A549 (cell line): Measurements from ENCODE around the gene COL4A6. TPM values are rescaled to one million over a fixed set of nuclear protein-coding genes. Genes with fewer than 3 reads are reported as not detected.

Experiments used
- ATAC-seq, 2 experiments: fragments of 200-7000 bp in 1 of 2; fragments of >200 bp in 1 of 2; cut with Nextera tagmentation in 1 of 2; cut with Tn5 transposase in 1 of 2; 3 replicates each; pipeline versions ENCODE4 v1.8.0 to v1.9.1; 2018 to 2020; ENCODE audit warnings: mild to moderate bottlenecking in 1 of 2, moderate library complexity in 1 of 2
- CTCF ChIA-PET: fragments of 300-600 bp; sonication (Branson Sonifier 250); formaldehyde crosslinking; extraction: SDS; loops from one replicate; lab custom pipeline; 2021; ENCODE audit warnings: antibody characterized with exemption, inconsistent platforms; lab: Yijun Ruan, JAX
- POLR2A ChIA-PET: fragments of 350-600 bp; formaldehyde crosslinking; extraction: SDS; loops from one replicate; lab custom pipeline; 2021; ENCODE audit warnings: antibody characterized with exemption, inconsistent platforms; lab: Yijun Ruan, JAX
- DNase-seq, 2 experiments: peaks; one replicate each; pipeline versions ENCODE4 v3.0.0 to v3.0.0-alpha.2; 2011 to 2016; ENCODE audit warnings: low read depth in 1 of 2, low spot score in 1 of 2
- FAIRE-seq: peaks from 2 replicates; lab custom pipeline; 2011; peaks lifted over from hg19 to GRCh38; lab: Jason Lieb, UNC
- H3K27ac ChIP-seq, 2 experiments: fragments of >200 bp; sonication (Bioruptor Twin); formaldehyde crosslinking; 3 replicates each; pipeline ENCODE4 v1.5.1; 2016 to 2017
- H3K4me1 ChIP-seq: fragments of >200 bp; sonication (Bioruptor Twin); formaldehyde crosslinking; 3 replicates; pipeline ENCODE4 v1.6.1; 2016
- H3K4me2 ChIP-seq: fragments of >200 bp; sonication (Bioruptor Twin); formaldehyde crosslinking; 3 replicates; pipeline ENCODE4 v1.6.1; 2016
- H3K4me3 ChIP-seq: fragments of >200 bp; sonication (Bioruptor Twin); formaldehyde crosslinking; 3 replicates; pipeline ENCODE4 v1.5.1; 2016
- H3K9me3 ChIP-seq: fragments of >200 bp; sonication (Bioruptor Twin); formaldehyde crosslinking; 3 replicates; pipeline ENCODE4 v1.6.1; 2016
- CBX2 ChIP-seq: fragments of 200-600 bp; sonication (generic); IDR thresholded peaks from 2 replicates; pipeline ENCODE4 v1.6.1; 2016; ENCODE audit warnings: low read depth, mild to moderate bottlenecking, borderline replicate concordance
- CHD4 ChIP-seq: fragments of 200-600 bp; sonication (generic); IDR thresholded peaks from 2 replicates; pipeline ENCODE4 v1.6.1; 2016; ENCODE audit warnings: antibody characterized with exemption, mild to moderate bottlenecking, borderline replicate concordance
- CTCF ChIP-seq: fragments of >200 bp; sonication (Bioruptor Twin); formaldehyde crosslinking; IDR thresholded peaks from 3 replicates; pipeline ENCODE4 v1.5.1; 2016
- EHF ChIP-seq: fragments of 250-450 bp; sonication (Bioruptor Pico); IDR thresholded peaks from 2 replicates; pipeline ENCODE4 v1.5.0; 2020; ENCODE audit warnings: mild to moderate bottlenecking
- FOSB ChIP-seq: fragments of 250-450 bp; sonication (Bioruptor Pico); IDR thresholded peaks from 2 replicates; pipeline ENCODE4 v1.5.0; 2020; ENCODE audit warnings: mild to moderate bottlenecking, moderate library complexity
- HEYL ChIP-seq: fragments of 250-450 bp; sonication (Bioruptor Pico); IDR thresholded peaks from 2 replicates; pipeline ENCODE4 v1.8.0; 2021; ENCODE audit warnings: mild to moderate bottlenecking, moderate library complexity
- HOXA7 ChIP-seq: fragments of 250-450 bp; sonication (Bioruptor Pico); IDR thresholded peaks from 2 replicates; pipeline ENCODE4 v1.5.0; 2020; ENCODE audit warnings: mild to moderate bottlenecking, moderate library complexity
- HOXB5 ChIP-seq: fragments of 250-450 bp; sonication (Bioruptor Pico); IDR thresholded peaks from 2 replicates; pipeline ENCODE4 v1.5.0; 2020; ENCODE audit warnings: mild to moderate bottlenecking, moderate library complexity
- JUN ChIP-seq, 2 experiments: fragments of >200 bp; sonication (Bioruptor Twin); formaldehyde crosslinking; IDR thresholded peaks; 2 replicates in 1 of 2; 3 replicates in 1 of 2; pipeline ENCODE4 v1.6.1; 2016 to 2017
- JUNB ChIP-seq: fragments of >200 bp; sonication (Bioruptor Twin); formaldehyde crosslinking; IDR thresholded peaks from 2 replicates; pipeline ENCODE4 v1.6.1; 2016
- KDM5A ChIP-seq: fragments of 200-600 bp; sonication (generic); IDR thresholded peaks from 2 replicates; pipeline ENCODE4 v1.6.1; 2016; ENCODE audit warnings: antibody characterized with exemption, mild to moderate bottlenecking
- MAZ ChIP-seq: fragments of 150-350 bp; IDR thresholded peaks from 2 replicates; pipeline ENCODE4 v1.6.1; 2014; ENCODE audit warnings: antibody characterized with exemption, low read depth, low read length, borderline replicate concordance
- NR3C1 ChIP-seq: fragments of >200 bp; sonication (Bioruptor Twin); formaldehyde crosslinking; IDR thresholded peaks from 3 replicates; pipeline ENCODE4 v1.6.1; 2017
- RAD21 ChIP-seq, 2 experiments: fragments of >200 bp in 1 of 2; sonication (Bioruptor Twin) in 1 of 2; formaldehyde crosslinking in 1 of 2; IDR thresholded peaks in 1 of 2; conservative IDR thresholded peaks in 1 of 2; 2 replicates in 1 of 2; 3 replicates in 1 of 2; pipeline ENCODE4 v1.6.1; 2012 to 2018; ENCODE audit warnings: inconsistent platforms in 1 of 2
- RCOR1 ChIP-seq: fragments of 150-350 bp; IDR thresholded peaks from 2 replicates; pipeline ENCODE4 v1.6.1; 2014; ENCODE audit warnings: antibody characterized with exemption, low read length, low read depth
- RFX5 ChIP-seq: fragments of 450-650 bp; IDR thresholded peaks from 2 replicates; pipeline ENCODE4 v1.7.1; 2014; ENCODE audit warnings: antibody characterized with exemption, mild to moderate bottlenecking, moderate library complexity
- SMC3 ChIP-seq: fragments of >200 bp; sonication (Bioruptor Twin); formaldehyde crosslinking; IDR thresholded peaks from 3 replicates; pipeline ENCODE4 v1.6.1; 2018; ENCODE audit warnings: inconsistent platforms
- TP53 ChIP-seq: fragments of 250-450 bp; sonication (Bioruptor Pico); IDR thresholded peaks from 2 replicates; pipeline ENCODE4 v1.5.0; 2021; ENCODE audit warnings: mild to moderate bottlenecking, moderate library complexity
- ZFP36 ChIP-seq: fragments of 450-650 bp; IDR thresholded peaks from 2 replicates; pipeline ENCODE4 v1.6.1; 2014; ENCODE audit warnings: borderline replicate concordance; ENCODE audit not compliant: partially characterized antibody
- ZNF302 ChIP-seq: fragments of 250-450 bp; sonication (Bioruptor Pico); IDR thresholded peaks from 2 replicates; pipeline ENCODE4 v1.9.0; 2021; ENCODE audit warnings: inconsistent platforms, mild to moderate bottlenecking, moderate library complexity
- WGBS: methylation state at CpG from one replicate; pipeline ENCODE4 v1.1.6; 2017; ENCODE audit errors: missing lambda C conversion rate; 5-methylcytosine and 5-hydroxymethylcytosine counted together
- polyA plus RNA-seq, 4 experiments: library from polyadenylated mRNA; depleted of rRNA in 3 of 4; stranded (reverse); fragments of >200 nt; fragmentation: RNase III in 1 of 4; extraction: RNeasy Plus Mini Kit Qiagen cat#74134 plus additional on column Dnase treatment in 1 of 4; gene quantifications; 2 replicates in 3 of 4; 3 replicates in 1 of 4; pipeline ENCODE4 v1.2.3, GENCODE V29; 2011 to 2017
- TF ChIP-seq, protein P1 (sequence below): fragments of 250-450 bp; sonication (Bioruptor Pico); IDR thresholded peaks from 2 replicates; pipeline ENCODE4 v1.5.0; 2020; ENCODE audit warnings: low read depth, mild to moderate bottlenecking, moderate library complexity
- TF ChIP-seq, protein P2 (sequence below): IDR thresholded peaks from 2 replicates; pipeline ENCODE4 v1.6.1; 2012
- TF ChIP-seq, protein P3 (sequence below): IDR thresholded peaks from 2 replicates; pipeline ENCODE4 v1.6.1; 2012

The COL4A6 gene
- polyA plus RNA-seq, 2 of the 4 experiments (the other 2 are of a cell fraction), result 13.0 to 19.8 TPM

DNA sequence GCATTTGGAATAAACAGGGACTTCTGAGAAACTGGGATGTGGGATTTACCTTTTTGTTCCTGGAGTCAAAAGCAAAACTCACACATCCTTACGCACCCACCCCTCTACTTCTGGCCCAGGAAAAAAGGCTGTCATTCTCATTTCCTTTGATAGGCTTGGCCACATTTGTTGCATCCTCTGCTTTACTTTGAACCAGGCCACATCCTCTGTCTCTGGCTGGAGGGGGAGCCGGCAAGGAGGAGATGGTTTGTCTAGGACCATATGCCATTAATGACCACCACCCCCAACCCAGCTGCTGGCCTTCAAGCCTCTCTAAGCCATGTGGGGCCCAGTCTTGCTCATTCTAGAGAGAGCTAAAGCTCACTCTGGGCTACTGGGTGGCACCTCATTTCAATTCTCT, 282.1 kb downstream of the COL4A6 start:
- POLR2A ChIA-PET, result interaction anchor here (1.5 kb wide), 1 partner anchor 65 kb away, joined by 5 read pairs; the partner anchor contains the start of genes ATG4A and PSMD10
- H3K4me2 ChIP-seq, result no peak overlapping the region
- CTCF ChIA-PET, result no interaction called here

DNA sequence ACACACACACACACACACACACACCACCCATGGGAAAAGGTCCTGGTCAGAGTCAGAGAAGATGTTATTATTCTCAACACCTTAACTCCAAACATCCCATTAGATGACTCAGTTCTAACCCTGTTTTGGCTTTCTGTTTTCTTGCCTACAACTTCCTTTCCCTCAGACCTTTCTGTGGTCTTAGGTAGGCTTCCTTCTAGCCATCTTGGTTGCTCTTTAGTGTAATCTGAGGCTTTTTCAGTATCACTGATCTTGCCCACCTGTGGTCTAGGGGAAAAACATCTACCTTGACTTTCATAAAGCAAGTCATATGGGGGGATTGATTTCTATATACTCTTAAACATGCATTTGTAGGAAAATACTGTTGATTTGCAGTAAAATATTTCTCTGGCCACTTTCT, 289.7 kb downstream of the COL4A6 start:
- H3K9me3 ChIP-seq, result no peaks in the 10 kb centered on the region
- H3K4me2 ChIP-seq, result no peak overlapping the region
- no peaks in the 10 kb centered on the region for H3K4me1 ChIP-seq
- ATAC-seq (no peak), DNase-seq (no peak), FAIRE-seq (no peak)
- POLR2A ChIA-PET, result no interaction called here
- no peak overlapping the region for H3K4me3 ChIP-seq
- H3K27ac ChIP-seq, result no peak overlapping the region
- CTCF ChIA-PET, result no interaction called here
- TF ChIP-seq RFX5, result no peak
- TF ChIP-seq EHF (CRISPR knock-in tag), result no peak
- TF ChIP-seq HEYL (CRISPR knock-in tag), result no peak
- TF ChIP-seq ZNF302, result no peak
- TF ChIP-seq KDM5A, result no peak
- no peak for TF ChIP-seq JUN (IDR thresholded peaks at IDR 0.05)
- no peak for TF ChIP-seq SMC3
- no peak for TF ChIP-seq HOXA7 (CRISPR knock-in tag)
- no peak for TF ChIP-seq TP53 (CRISPR knock-in tag)
- TF ChIP-seq MAZ, result no peak
- no peak for TF ChIP-seq NR3C1

More for the DNA sequence above, 282.1 kb downstream of the COL4A6 start:
- H3K4me1 ChIP-seq, result no peaks in the 10 kb centered on the region
- no peak for ATAC-seq
- no peaks in the 10 kb centered on the region for H3K9me3 ChIP-seq
- H3K4me3 ChIP-seq, result no peak overlapping the region
- WGBS, result 82% methylated on average over 2 of the region's 2 CpGs
- TF ChIP-seq RCOR1 (no peak), FOSB (CRISPR knock-in tag) (no peak), HOXB5 (CRISPR knock-in tag) (no peak), CBX2 (no peak), ZFP36 (no peak), CHD4 (no peak), JUN (IDR thresholded peaks at IDR 0.05) (no peak), EHF (CRISPR knock-in tag) (no peak)
- TF ChIP-seq, protein P1, sequence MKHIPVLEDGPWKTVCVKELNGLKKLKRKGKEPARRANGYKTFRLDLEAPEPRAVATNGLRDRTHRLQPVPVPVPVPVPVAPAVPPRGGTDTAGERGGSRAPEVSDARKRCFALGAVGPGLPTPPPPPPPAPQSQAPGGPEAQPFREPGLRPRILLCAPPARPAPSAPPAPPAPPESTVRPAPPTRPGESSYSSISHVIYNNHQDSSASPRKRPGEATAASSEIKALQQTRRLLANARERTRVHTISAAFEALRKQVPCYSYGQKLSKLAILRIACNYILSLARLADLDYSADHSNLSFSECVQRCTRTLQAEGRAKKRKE (CRISPR knock-in tag), result no peak
- TF ChIP-seq, protein P2, sequence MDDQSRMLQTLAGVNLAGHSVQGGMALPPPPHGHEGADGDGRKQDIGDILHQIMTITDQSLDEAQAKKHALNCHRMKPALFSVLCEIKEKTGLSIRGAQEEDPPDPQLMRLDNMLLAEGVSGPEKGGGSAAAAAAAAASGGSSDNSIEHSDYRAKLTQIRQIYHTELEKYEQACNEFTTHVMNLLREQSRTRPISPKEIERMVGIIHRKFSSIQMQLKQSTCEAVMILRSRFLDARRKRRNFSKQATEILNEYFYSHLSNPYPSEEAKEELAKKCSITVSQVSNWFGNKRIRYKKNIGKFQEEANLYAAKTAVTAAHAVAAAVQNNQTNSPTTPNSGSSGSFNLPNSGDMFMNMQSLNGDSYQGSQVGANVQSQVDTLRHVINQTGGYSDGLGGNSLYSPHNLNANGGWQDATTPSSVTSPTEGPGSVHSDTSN, result no peak
- TF ChIP-seq, protein P3, sequence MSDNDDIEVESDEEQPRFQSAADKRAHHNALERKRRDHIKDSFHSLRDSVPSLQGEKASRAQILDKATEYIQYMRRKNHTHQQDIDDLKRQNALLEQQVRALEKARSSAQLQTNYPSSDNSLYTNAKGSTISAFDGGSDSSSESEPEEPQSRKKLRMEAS, result no peak
- TF ChIP-seq, all 56 proteins: peak for 0
- DNase-seq (no peak), FAIRE-seq (no peak)
- no peak overlapping the region for H3K27ac ChIP-seq

DNA sequence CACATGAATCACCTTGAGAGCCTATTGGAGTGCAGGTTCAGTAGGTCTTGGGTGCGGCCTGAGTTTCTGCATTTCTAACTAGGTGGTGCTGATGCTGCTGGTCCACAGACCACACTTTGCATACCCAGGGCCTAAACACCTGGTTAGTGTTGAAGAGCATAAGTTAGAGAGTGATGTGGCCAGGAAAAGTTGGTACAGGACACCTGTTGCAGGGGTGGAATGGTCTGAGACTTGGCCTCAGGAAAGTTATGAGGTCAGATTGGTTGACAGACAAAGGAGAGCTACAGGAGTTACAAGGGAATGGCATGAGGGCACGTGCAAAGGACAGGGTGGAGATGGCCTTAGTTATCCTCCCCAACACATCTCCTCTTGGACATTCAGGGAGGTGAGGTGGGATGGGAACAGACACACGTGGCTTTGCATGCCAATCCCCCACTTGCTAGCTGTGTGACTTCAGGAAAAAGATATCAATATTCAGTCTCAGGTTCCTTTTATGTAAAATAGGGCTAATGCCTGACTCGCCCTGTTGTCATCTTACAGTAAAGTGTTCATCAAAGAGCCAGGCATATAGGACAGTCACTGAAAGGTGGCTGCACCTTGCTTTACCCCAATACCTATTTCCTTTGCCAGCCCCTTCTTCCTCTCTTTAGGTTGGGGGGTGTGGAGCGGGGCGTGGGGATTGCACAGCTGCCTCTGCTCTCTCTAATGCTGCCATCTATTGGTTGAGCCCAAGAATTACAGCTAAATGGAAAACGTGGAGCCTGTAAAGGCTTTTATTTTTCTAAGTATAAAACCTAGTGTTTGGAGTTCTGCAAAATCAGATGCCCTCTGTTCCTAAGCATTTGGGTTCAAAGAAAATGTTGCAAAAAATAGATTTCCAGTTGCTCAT, 299.2 kb downstream of the COL4A6 start:
- Histone ChIP-seq H3K4me1 (no peaks in the 10 kb centered on the region), H3K4me3 (no peak overlapping the region), H3K9me3 (no peaks in the 10 kb centered on the region), H3K4me2 (no peak overlapping the region), H3K27ac (no peak overlapping the region)
- no peak for ATAC-seq
- 80% methylated on average over 7 of the region's 7 CpGs for WGBS
- ChIA-PET CTCF (interaction anchor here (1.5 to 1.6 kb wide), 2 partner anchors 14 to 27 kb away, joined by 4 to 5 read pairs; no protein-coding TSS in a partner anchor), POLR2A (no interaction called here)
- no peak for DNase-seq
- no peak for FAIRE-seq
- TF ChIP-seq RAD21 (conservative IDR thresholded peaks at IDR 0.05 in 1 of 2, IDR thresholded peaks at IDR 0.05 in 1 of 2) (peak in 1 of 2 experiments; percentile 24; a peak in 2 of 5 replicates), JUNB (no peak), CTCF (0 out of 3 replicates have a peak, but pooled peaks have one; percentile 11)
